Superior temporal gyrus (tissue), 1 donor: ENCODE data around the gene PLAGL2.
"Not testable (repeated sequence)": the region's sequence is repeated elsewhere in the genome, so short reads cannot be mapped to it uniquely, and the experiment has no call there.

Experiments used
- DNase-seq: peaks from one replicate; pipeline ENCODE4 v3.0.0-alpha.2; 2016; ENCODE audit errors: extremely low spot score

PLAGL2 gene

DNA sequence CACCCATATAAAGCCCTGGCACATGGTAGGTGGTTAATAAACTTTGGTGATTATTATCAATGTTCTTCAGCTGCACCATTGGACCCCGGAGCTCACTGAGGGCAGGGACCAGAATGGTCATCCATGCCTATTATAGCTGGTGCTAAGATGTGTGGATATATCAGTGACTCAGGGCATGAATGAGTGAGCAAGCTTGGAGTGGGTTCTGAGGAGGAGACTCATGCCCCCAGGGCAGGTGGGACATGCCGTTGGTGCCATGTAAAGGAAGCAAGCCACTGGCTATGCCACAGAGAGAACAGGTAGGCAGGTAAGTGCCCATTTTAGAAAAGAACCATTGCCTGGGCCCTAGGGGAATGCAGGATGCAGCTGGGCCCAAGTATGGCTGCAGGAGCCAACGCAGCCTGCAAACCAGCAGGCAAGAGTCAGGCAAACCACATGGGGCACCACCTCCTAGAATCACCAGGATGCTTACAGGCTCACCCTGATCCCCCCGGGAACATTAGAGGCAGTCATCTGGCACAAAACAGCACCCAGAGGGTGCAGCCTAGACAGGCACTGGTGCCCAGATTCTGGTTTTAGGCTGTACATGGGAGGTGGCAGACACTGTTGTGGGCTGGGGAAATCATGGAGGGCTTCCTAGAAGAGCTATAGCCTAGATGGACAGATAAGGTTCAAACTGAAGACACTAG lies 23.5 kb downstream of the PLAGL2 start:
- no peak for DNase-seq

DNA sequence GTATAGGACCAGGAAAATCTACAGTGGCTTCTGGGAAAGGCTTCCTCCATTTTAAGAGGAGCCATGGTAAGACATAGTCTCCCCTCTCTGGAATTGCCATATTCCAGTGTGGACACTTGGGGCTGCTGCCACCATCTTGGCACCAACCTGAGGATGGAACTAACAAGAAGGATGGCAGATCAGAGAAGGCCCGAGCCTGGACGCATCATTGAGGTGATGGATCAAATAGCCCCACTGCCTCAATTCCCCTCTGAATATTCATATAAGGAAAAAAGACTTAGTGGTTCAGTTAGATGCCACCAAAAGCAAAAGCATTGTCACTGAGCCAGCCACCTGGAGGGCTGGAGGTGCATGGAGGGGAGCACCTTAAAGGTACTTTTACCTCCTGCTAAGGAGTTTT lies 25.9 kb downstream of the PLAGL2 start:
- DNase-seq = no peak

DNA sequence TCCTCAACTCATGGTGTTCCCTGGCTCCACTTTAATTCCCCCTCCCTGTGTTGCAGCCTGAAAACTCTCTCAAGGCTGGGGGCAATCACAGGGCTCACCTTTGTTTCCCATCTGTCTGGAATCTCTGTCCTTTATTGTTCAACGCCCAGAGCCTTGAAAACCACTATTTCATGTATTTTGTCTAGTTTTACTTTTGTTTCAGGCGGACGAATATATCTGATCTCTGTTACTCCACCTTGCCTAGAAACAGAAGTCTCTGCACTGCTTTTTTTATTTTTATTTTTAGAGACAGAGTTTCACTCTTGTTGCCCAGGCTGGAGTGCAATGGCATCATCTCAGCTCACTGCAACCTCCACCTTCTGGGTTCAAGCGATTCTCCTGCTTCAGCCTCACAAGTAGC lies 27.6 kb downstream of the PLAGL2 start:
- DNase-seq = no peak

DNA sequence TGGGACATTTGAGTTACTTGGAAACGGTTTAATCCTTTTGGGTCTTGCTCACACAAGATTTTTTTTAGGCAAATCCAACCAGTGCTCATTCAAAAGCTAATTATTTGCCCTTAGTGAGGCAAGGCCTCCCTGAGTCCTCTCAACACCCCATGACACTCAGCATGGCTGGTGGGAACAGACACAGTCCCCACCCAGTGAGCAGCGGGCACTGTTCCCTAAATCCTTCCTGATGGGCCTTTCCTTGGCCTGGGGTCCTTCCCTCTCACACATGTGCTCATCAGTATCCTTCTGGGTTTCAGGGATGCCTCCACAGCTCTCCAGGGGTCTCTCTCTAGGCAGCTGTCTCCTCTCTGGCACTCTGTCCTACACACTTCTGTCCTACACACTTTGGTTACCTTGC lies 28.0 kb downstream of the PLAGL2 start:
- DNase-seq = no peak

DNA sequence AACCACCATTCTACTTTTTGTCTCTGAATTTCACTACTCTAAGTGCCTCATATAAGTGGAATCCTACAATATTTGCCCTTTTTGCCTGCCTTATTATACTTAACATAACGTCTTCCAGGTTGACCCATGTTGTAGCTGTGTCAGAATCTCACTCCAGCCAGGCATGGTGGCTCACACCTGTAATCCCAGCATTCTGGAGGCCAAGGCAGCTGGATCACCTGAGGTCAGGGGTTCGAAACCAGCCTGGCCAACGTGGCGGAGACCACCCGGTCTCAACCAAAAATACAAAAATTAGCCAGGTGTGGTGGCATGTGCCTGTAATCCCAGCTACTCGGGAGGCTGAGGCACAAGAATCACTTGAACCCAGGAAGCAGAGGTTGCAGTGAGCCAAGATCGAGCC lies 29.8 kb downstream of the PLAGL2 start:
- not testable (repeated sequence) for DNase-seq

DNA sequence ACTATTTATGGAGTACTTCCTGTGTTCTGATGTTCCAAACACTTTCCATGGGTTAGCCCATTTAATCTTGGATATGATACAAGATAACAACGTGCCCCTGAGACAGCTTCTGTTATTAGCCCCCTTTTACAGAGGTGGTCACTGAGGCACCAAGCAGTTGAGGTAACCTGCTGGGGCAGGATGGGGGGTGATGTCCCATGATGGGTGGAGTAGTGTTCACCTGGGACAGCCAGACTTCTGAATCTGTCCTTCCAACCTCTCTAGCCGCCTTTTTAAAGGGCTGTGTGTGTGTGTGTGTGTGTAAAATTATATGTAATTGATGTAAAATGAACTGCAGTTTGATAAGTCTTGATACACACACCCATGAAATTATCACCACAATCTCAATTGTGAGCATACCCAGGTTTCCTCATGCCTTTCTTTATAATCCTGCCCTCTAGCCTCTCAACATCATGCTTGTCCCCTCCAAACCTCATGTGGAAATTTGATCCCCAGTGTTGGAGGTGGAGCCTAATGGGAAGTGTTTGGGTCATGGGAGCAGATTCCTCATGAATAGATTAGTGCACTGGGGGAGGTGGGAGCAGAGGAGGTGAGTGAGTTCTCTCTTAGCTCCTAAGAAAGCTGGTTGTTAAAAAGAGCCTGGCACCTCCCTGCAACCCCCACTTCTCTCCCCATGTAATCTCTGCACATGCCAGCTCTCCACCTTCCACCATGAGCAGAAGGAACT lies 39.2 kb downstream of the PLAGL2 start:
- no peak for DNase-seq

DNA sequence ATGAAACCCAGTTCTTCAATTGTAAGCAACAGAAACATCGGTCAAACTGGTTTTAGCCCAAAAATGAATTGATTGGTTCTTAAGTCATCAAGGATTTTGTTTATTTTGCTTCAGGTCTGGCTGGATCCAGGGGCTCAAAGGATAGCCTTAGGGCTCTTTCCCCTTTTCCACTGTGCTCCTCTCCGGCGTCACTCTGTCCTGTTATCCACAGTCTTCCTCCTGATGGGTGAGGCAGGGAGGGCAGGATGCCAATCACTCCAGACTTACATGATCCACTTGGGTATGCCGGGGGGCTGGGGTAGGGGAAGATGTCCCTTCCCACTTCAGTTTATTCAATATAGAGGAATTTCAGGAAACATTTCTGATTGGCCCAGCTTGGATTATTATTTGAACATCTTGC lies 40.0 kb downstream of the PLAGL2 start:
- DNase-seq = no peak

DNA sequence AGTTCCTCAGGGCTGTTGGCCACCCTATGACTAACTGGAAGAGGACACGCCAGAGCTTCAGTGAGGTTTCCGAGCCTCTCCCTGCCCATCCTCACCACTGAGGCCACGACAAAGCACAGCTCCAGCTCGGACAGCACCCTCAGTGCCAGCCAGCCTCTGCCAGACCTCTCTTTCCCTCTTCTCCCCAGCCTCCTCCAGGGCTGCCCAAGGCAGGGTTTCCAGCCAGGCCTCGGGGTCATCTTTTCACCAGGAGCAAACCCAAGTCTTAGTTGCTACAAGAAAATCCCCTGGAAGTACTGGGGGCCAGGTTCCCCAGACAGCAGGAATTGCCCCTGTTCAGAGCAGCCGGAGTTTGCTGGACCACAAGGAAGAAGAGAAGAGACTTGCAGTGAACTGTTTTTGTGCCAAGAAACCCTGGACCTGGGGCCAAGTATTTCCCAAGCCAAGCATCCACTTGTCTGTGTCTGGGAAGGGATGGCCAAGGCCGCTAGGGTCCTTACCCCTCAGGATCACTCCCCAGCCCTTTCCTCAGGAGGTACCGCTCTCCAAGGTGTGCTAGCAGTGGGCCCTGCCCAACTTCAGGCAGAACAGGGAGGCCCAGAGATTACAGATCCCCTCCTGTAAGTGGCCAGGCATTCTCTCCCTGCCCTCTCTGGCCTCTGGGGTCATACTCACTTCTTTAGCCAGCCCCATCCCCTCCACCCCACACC lies 41.6 kb downstream of the PLAGL2 start:
- no peak for DNase-seq

DNA sequence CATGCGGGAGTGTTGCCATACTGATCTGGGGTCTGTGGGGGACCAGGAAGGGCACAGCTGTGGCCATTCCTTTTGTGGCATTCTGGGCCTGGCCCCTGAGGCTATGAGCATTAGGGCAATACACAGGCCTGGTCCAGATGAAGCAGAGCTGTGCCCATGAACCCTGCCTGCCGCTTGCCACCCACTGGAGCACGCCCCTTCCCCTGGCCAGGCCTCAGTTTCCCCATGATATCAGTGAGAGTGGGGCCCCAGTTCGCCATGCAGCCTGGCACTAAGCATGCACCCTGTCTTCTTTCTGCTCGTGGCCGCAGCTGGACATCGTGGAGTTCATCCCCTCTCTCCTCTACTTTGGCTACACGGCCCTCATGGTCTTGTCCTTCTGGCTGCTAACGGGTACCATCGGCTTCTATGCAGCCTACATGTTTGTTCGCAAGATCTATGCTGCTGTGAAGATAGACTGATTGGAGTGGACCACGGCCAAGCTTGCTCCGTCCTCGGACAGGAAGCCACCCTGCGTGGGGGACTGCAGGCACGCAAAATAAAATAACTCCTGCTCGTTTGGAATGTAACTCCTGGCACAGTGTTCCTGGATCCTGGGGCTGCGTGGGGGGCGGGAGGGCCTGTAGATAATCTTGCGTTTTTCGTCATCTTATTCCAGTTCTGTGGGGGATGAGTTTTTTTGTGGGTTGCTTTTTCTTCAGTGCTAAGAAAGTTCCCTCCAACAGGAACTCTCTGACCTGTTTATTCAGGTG lies 42.4 kb downstream of the PLAGL2 start:
- no peak for DNase-seq

DNA sequence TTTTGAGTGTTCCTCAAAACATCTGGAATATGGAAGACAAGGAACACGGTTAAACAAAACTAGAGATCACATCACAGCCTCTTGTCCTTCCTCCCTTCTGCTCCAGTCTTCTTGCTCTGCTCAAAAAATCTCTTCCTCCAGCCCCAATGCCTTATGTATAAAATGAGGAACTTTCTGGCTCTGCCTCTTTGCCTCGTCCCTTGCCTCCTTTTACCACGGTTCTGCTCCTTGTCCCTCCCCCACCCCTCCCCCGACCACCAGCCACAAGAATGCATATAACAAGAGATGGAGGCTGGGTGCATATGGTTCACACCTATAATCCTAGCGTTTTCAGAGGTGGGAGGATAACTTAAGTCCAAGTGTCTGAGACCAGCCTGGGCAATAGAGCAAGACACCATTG lies 43.6 kb downstream of the PLAGL2 start:
- DNase-seq = no peak

DNA sequence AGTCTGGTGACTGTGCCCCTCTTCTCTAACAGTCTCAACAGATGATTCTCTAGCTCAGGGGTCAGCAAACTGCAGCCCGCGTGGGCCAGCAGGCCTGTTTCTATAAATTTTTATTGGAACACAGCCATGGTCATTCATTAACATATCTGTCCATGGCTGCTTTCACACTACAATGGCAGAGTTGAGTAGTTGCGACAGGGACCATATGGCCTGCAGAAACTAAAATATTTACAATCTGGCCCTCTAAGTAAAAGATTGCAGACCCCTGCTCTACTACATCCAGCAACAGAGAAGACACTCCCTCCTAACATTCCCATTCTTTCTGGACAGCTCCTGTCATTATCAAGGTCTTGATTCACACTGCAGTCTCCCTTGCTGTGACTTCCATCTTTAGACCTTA lies 45.2 kb downstream of the PLAGL2 start:
- no peak for DNase-seq

DNA sequence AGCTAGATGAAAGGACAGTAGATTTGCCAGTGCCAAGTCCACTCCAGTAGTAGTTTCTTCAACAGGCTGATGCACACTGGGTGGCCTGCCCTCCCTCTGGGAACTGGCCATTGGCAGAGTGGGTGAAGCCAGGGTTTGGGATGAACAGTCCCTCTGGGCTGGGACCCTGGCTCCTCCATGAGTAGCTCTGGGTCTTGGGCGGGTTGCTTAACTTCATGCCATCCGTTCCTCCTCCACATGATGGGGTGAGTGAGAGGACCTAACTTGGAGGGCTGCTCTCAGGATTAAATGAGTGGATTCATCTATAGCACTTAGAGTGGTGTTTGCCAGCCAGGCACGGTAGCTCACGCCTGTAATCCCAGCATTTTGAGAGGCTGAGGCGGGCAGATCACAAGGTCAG lies 47.2 kb downstream of the PLAGL2 start:
- no peak for DNase-seq

DNA sequence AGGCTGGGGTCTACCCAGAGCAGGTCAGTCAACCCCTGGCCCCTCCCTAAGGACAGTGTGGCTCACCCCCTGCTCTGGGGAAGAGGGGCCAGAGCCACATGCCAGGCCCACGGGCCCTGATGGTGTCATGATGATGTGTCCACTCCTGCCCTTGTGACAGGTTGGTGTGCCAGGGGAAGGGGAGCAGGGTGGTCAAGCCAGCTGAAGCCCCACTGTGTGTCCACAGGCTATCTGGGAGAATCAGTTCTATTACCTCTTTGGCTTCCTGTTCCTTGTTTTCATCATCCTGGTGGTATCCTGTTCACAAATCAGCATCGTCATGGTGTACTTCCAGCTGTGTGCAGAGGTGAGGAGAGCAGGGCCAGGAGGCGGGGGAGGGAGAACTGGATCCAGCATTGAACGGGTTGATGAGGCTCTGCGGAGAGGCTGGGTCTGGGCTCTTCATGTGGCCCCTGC lies 47.7 kb downstream of the PLAGL2 start:
- no peak for DNase-seq

DNA sequence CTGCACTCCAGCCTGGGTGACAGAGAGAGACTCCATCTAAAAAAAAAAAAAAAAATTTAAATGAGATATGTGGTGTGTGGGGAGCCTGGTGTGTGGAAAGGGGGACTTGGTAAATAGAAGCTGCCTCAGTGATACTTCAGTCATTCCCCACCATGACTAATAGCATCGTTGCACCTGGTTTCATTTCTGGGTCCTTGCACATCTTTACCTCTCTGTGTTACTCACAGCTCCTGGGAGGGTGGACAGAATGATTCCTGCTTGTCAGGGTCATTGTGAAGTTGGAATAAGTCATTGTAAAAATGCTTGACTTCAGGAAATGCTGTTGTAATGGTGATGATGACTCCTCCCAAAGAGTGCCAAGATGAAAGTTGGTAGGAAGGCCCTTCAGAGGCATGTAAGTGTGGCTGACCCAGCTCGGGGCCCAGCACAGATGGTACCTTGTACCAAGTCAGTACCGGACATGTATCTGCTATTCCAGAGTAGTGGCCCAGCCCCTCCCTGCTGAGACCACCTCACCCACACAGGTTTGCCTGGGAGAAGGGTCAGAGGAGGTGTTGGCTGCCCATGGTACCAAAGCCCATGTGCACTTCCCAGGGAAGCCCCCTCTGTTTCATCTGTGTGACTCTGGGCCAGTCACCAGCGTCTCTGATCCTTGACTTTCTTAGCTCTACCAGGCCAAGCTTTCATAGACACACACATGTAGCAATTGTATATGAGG lies 48.4 kb downstream of the PLAGL2 start:
- no peak for DNase-seq

DNA sequence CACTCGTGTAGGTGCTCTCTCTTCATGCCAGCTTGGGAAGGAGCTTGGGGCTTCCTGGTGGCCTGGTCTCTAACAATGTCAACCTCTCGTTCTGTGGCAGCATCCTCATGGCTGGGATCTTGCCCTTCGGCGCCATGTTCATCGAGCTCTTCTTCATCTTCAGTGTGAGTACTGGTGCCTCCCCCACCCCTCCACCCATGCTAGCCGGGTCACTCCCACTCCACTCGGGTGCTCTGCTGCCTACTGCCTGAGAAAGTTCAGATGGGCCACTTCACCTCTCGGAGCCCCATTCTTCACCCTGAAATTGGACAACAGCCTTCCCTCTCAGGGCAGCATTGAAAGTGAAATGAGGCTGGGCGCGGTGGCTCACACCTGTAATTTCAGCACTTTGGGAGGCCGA lies 49.2 kb downstream of the PLAGL2 start:
- no peak for DNase-seq

DNA sequence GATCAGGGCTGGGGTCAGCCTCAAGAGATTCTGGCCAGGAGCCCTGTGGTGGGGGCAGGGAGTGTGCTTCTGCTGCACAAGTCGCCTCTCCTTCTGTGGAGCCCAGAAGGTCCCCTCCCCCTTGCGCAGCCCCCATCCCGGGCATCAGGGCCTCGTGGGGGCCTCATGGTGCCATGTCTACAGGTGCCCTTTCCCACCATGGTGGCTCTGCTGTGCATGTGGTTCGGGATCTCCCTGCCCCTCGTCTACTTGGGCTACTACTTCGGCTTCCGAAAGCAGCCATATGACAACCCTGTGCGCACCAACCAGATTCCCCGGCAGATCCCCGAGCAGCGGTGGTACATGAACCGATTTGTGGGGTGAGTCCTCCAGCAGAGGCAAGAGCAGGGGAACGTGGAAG lies 49.9 kb downstream of the PLAGL2 start:
- DNase-seq = no peak

DNA sequence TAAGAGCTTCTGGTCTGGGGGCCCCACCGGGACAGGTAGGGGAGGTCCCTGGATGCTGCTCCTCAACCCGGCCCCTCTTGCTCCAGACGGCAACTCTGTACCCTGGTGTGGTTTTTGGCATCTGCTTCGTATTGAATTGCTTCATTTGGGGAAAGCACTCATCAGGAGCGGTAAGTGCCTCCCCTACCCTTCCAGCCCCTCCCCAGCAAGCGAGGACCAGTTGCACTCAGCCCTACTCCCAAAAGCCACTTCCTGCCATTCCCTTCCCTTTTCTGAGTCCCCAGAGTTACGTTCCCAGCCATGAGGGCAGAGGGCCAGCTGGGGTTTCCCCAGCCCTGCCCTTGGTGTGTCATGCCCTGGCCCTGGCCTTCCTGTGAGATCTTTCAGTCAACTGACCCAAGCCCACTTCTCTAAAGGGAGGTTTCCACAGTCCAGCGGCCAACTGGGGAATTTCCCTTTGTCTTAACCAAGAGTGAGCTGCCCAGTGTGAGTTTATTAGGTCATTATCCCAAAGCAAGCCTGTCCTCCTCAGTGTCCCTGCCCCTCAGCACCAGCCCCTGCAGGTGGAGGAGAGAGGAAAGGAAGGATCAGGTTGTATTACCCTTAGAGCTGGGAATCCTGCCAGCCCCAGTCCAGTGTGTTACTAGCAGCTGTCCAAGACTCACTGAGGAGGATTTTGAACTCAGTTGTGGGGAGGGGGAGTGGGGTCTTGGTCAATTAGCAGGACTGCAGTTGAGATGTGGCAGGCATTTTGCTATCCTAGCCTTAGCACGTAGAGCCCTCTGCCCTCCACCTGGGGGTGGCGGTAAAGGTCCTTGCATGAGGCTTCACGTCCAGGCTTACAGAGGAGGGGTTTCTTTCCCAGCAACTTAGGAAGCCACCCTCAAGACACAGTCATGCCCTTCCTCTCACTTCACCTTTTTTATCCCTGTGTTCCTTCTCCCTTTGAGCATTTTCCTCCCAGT lies 52.2 kb downstream of the PLAGL2 start:
- peak; percentile 27 for DNase-seq

DNA sequence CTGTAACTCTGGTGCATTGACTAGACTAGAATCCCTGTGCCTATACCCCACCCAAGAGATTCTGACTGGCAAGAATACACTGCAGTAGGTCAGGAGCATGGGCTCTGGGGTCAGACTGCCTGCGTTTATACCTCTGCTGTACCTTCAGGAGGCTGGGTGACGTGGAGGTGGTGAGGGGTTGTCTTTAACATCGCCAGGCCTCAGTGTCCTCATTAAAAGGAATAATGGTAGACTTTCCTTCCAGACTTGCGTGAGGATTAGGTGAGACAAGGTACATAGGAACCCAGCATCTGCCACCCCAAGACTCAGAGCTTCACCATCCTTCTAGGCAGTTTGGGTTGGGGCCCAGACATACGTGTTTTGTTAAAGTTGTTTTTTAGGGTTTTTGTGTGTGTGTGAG lies 53.8 kb downstream of the PLAGL2 start:
- no peak for DNase-seq

DNA sequence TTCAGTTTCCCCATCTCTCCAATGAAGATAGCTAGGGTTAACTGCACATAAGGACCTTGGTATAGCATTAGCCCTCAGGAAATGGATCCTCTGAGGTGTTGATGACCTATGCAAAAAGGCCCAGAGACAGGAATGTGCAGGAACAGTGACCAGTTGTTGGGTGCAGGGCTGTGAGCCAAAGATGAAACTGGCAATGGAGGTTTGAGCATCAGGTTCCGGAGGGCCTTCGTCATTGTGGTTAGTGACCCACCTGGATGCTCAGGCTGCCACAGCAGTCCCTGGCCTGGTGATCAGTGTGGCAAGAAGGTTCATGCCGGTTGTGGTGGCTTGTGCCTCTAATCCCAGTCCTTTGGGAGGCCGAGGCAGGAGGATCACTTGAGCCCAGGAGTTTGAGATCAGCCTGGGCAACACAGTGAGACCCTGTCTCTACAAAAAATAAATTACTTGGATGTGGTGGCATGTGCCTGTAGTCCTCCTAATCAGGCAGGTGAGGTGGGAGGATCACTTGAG lies 54.3 kb downstream of the PLAGL2 start:
- DNase-seq = no peak
